Activated CD8-positive, alpha-beta memory T cell treated with anti-CD3 and anti-CD28 coated beads, Interleukin-2, amount 50 U/mL, for 4 hours (primary cell): ENCODE data around the gene POLR2H.

ENCODE experiments used
- DNase-seq: peaks from one replicate; pipeline ENCODE4 v3.0.0-alpha.2; 2020

POLR2H gene

GRCh38 chr3:184375747-184376461 is 14.4 kb downstream of the POLR2H start:
- no peak for DNase-seq

GRCh38 chr3:184377374-184377773 is 15.9 kb downstream of the POLR2H start:
- DNase-seq: no peak

- DNase-seq: no peak
Measured at GRCh38 chr3:184377882-184378445, 16.5 kb downstream of the POLR2H start, which contains the start of gene THPO. THPO (minus strand) TSS chr3:184378207; CDS start chr3:184376259, 1,948 bp downstream.

- no peak for DNase-seq
Measured at GRCh38 chr3:184378651-184379357, 17.3 kb downstream of the POLR2H start.

- no peak for DNase-seq
Measured at GRCh38 chr3:184379358-184380184, 18.1 kb downstream of the POLR2H start, which contains the start of gene CHRD. CHRD (plus strand) TSS chr3:184380054; CDS start chr3:184380319, 265 bp downstream.

- DNase-seq: peak; percentile 34
Measured at GRCh38 chr3:184380185-184380626, 18.7 kb downstream of the POLR2H start.

GRCh38 chr3:184380627-184381260 is 19.2 kb downstream of the POLR2H start:
- DNase-seq: no peak

GRCh38 chr3:184381261-184382224 is 20.0 kb downstream of the POLR2H start:
- no peak for DNase-seq

- DNase-seq: no peak
Measured at GRCh38 chr3:184382326-184383032, 21.0 kb downstream of the POLR2H start.

GRCh38 chr3:184383033-184383740 is 21.7 kb downstream of the POLR2H start:
- DNase-seq: no peak

GRCh38 chr3:184384342-184384741 is 22.8 kb downstream of the POLR2H start:
- no peak for DNase-seq

GRCh38 chr3:184384856-184385422 is 23.4 kb downstream of the POLR2H start:
- DNase-seq: no peak

- no peak for DNase-seq
Measured at GRCh38 chr3:184386047-184386806, 24.7 kb downstream of the POLR2H start.

- DNase-seq: no peak
Measured at GRCh38 chr3:184387174-184387714, 25.7 kb downstream of the POLR2H start.

- DNase-seq: no peak
Measured at GRCh38 chr3:184388164-184388935, 26.8 kb downstream of the POLR2H start.

GRCh38 chr3:184388936-184389230 is 27.4 kb downstream of the POLR2H start:
- no peak for DNase-seq

GRCh38 chr3:184389384-184389783 is 27.9 kb downstream of the POLR2H start:
- DNase-seq: no peak
